Stimulated activated CD8-positive, alpha-beta memory T cell treated with anti-CD3 and anti-CD28 coated beads, Interleukin-4, amount 100 ng/mL, for 4 hours (primary cell): ENCODE results near the gene FOXI3.
"Not testable (repeated sequence)": the region's sequence is repeated elsewhere in the genome, so short reads cannot be mapped to it uniquely, and the experiment has no call there.

Experiments used
- DNase-seq, 2 donors: peaks; one replicate each; pipeline ENCODE4 v3.0.0-alpha.2; 2020; ENCODE audit warnings: low read depth in 2 of 2, low spot score in 1 of 2

The FOXI3 gene

DNA sequence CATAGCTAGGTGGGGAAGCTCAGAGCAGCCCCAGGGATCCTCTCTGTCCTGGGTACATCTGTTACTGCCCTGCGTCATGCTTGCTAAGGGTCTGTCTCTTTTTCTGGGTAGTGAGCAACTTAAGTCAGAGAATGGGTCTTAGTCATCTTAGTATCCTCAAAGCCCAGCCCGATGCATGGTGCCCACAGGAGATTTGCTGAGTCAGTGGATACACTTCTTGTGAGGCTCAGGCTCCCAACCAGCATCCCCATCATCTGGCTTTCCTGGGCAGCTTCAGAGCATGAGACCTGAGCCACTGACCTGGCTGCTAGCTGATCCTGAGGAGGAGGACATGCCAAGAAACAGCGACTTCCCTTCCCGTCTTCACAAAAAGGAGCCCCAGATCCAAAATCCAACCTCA lies 10.0 kb downstream of the FOXI3 start:
- DNase-seq, result no peak

DNA sequence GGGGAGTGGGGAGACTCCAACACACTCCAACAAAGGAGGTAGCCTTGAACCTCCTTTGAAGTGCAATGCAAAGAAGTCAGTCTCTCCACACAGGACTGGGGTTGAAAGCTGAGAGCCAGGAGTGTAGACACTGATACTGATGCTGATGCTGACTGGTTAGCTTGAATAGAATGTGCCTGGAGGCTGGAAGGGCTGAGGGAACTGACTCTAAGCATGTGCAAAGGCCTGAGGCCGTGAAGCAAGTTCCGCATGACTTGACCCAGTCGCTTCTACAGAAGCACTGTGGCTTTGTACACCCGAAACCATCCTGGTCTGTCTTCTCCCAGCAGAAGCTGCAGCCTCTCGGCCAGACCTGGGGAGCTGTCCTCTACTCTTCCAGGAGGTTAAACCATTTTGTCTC lies 10.4 kb downstream of the FOXI3 start:
- DNase-seq, result no peak

DNA sequence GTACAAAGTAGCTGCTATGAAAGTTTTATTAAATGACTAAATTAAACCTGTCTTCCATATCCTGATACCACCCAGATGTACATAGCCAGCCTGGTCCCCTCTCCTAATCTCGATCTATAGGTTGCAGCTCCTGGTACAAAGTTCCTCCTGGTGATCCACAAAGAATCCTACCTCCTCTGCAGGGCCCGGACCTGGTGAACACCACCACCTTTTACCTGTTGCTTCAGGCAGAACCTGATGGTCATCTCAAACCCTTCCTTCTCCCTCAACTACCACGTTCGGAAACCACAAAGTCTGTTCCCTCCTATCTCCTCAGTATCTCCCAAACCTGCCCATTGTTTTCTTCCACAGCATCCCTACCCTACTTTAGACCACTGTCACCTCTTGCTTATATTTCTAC lies 15.5 kb downstream of the FOXI3 start:
- DNase-seq, result no peak

DNA sequence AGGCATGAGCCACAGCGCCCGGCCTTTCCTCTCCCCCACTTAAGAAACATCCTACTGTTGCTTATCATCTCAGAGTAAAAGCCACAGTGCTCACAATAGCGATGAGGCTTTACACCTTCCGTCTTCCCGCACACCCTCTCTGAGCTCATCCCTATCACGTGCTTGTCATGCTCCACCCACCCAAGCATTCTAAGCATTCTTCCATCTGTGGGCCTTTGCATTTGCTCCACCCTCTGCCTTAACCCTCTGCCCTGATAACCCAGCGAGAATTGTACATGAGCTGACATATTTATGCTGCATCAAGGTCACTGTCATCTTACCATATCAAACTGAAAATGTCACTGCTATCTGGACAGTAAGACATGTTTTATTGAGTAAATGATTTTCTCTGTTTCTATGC lies 22.6 kb downstream of the FOXI3 start:
- DNase-seq, result no peak

DNA sequence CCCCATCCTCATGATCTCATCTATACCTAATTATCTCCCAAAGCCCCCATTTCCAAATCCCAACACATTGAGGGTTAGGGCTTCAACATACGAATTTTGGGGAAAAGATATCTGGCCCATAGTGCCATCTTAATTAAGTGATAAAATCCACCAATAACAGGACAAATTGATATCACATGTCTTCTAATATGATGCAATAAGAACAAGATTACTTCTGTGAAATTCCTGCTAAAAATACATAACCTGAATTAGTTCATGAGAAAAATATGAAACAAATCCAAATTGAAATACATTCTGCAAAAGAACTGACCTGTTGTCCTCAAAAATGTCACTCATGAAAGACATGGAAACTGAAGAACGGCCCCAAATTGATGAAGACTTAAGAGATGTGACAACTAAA lies 28.8 kb downstream of the FOXI3 start:
- no peak for DNase-seq

DNA sequence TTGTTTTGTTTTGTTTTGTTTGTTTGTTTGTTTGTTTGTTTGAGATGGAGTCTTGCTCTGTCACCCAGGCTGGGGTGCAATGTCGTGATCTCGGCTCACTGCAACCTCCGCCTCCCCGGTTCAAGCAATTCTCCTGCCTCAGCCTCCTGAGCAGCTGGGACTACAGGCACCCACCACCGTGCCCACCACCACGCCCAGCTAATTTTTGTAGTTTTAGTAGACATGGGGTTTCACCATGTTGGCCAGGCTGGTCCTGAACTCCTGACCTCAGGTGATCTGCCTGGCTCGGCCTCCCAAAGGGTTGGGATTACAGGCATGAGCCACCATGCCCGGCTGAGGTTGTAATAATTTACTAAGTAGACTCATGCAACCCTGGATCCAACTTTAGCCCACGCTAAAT lies 33.4 kb downstream of the FOXI3 start:
- not testable (repeated sequence) for DNase-seq

DNA sequence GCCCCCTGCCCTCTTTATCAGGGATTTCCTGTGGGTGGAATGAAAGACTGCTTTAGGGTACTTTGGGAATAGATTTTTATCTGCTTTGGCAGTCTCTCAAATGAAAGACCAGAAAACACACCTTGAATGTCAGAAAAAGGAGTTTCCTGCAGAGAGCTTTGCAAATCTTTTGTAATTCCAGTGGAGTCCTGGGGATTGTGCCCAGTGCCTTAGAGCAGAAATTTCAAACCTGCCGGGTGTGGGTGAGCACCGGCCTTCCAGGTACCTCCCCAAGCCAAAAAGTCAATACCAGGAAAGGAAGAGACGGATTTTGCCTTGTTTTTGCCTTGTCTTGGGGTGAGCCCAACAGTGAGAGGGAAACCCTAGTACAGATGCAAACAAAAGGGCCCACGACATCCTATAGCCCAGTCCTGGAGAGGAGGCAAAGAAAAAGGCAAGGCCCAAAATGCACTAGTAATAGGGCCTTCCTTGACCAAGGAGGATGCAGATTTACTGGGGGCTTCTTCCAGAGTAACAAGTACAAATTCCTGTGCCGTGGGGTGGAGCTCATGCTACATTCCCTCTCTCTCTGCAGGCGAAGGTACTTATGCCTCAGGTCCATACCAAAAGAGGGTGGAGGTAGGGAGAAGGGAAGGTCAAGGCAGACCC lies 36.4 kb downstream of the FOXI3 start:
- no peak for DNase-seq

DNA sequence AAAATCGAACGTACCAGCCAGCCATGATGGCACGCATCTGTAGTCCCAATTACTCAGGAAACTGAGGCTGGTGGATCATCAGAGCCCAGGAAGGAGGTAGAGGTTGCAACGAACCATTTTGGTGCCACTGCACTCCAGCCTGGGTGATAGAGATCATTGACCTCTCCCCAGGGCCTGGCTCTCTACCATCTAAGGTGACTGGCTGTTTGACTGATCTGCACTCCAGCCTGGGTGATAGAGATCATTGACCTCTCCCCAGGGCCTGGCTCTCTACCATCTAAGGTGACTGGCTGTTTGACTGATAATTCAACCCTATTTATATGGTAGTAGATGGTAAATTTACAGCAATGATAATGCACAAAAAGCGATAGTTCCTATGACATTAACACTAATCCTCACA lies 43.6 kb downstream of the FOXI3 start:
- not testable (repeated sequence) for DNase-seq

DNA sequence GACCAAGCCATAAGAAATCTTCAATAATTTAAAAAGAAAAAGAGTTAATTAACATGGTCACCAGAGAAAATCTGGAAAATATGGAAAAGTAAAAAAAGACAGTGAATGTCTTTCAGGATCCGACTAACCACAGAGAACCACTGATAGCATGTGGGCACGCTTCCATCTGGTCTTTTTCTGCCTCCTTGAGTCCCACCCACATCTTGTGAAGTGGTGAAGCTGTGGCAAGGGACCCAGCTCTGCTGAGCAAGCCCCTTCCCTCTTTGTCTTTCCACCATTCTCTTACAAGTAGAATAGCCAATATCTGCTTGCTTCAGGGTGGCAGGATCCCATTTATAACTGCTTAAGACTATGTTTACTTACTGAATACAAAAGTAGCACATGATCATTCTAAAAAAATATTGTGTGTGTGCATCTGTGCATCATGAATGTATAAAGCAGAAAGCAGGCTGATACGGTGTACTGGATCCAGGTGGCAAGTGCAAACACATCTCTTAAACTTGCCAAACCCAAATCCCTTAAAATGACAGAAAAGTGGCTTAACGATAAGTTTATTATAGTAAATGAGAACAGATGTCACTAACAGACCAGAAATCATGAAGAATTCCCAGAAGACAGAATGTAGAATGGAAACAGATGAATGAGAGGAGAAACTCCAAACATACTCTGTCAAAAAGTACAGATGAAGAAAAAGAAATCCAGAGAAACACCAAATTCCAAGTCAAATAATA lies 52.3 kb downstream of the FOXI3 start:
- no peak for DNase-seq

DNA sequence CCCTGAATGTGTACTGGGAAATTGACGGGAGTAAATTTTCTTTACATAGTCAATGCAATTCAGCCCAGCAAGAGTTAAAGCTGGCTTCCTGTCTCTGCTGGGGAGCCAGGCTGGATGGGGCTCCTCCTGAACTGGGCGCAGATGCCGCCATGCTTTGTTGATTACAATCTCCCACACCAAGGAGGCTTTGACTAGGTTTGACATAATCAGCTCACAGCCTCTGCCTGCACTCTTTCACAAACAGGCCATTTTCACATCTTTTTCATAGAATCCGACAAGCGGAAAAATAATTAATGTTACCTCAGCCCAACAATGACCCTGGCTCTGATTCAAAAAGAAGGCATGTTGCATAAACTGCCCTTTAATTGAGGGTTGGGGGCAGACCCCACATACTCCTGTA lies 54.3 kb downstream of the FOXI3 start:
- no peak for DNase-seq
